ENCODE data around the gene NDUFS1.
"Not testable (repeated sequence)": the region's sequence is repeated elsewhere in the genome, so short reads cannot be mapped to it uniquely, and the experiment has no call there.

Gene NDUFS1

GRCh38 chr2:206176121-206176520 is 16.9 kb upstream of the NDUFS1 start:
- H3K4me3 ChIP-seq (ENCODE audit: low read length), result no peak overlapping the region
- TF ChIP-seq, protein P1, sequence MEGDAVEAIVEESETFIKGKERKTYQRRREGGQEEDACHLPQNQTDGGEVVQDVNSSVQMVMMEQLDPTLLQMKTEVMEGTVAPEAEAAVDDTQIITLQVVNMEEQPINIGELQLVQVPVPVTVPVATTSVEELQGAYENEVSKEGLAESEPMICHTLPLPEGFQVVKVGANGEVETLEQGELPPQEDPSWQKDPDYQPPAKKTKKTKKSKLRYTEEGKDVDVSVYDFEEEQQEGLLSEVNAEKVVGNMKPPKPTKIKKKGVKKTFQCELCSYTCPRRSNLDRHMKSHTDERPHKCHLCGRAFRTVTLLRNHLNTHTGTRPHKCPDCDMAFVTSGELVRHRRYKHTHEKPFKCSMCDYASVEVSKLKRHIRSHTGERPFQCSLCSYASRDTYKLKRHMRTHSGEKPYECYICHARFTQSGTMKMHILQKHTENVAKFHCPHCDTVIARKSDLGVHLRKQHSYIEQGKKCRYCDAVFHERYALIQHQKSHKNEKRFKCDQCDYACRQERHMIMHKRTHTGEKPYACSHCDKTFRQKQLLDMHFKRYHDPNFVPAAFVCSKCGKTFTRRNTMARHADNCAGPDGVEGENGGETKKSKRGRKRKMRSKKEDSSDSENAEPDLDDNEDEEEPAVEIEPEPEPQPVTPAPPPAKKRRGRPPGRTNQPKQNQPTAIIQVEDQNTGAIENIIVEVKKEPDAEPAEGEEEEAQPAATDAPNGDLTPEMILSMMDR (conservative IDR thresholded peaks at IDR 0.05; ENCODE audit: low read length), result no peak
- DNase-seq (ENCODE audit: low read depth), result peak; percentile 50

- no peak for DNase-seq (ENCODE audit: low read depth)
- no peak overlapping the region for H3K4me3 ChIP-seq (ENCODE audit: low read length)
- TF ChIP-seq, protein P1 (conservative IDR thresholded peaks at IDR 0.05; ENCODE audit: low read length), result no peak
Measured at GRCh38 chr2:206173147-206173546, 13.9 kb upstream of the NDUFS1 start.

DNA sequence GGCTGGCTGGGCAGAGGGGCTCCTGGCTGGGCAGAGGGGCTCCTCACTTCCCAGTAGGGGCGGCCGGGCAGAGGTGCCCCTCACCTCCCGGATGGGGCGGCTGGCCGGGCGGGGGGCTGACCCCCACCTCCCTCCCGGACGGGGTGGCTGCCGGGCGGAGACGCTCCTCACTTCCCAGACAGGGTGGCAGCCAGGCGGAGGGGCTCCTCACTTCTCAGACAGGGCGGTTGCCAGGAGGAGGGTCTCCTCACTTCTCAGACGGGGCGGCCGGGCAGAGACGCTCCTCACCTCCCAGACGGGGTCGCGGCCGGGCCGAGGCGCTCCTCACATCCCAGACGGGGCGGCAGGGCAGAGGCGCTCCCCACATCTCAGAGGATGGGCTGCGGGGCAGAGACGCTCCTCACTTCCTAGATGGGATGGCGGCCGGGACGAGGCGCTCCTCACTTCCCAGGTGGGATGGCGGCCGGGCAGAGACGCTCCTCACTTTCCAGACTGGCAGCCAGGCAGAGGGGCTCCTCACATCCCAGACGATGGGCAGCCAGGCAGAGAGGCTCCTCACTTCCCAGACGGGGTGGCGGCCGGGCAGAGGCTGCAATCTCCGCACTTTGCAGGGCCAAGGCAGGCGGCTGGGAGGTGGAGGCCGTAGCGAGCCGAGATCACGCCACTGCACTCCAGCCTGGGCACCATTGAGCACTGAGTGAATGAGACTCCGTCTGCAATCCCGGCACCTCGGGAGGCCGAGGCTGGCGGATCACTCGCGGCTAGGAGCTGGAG is 12.6 kb upstream of the NDUFS1 start:
- not testable (repeated sequence) for DNase-seq (ENCODE audit: low read depth); H3K4me3 ChIP-seq (ENCODE audit: low read length)

GRCh38 chr2:206168230-206168629 is 9.0 kb upstream of the NDUFS1 start:
- not testable (repeated sequence) for H3K4me3 ChIP-seq (ENCODE audit: low read length); DNase-seq (ENCODE audit: low read depth)

DNA sequence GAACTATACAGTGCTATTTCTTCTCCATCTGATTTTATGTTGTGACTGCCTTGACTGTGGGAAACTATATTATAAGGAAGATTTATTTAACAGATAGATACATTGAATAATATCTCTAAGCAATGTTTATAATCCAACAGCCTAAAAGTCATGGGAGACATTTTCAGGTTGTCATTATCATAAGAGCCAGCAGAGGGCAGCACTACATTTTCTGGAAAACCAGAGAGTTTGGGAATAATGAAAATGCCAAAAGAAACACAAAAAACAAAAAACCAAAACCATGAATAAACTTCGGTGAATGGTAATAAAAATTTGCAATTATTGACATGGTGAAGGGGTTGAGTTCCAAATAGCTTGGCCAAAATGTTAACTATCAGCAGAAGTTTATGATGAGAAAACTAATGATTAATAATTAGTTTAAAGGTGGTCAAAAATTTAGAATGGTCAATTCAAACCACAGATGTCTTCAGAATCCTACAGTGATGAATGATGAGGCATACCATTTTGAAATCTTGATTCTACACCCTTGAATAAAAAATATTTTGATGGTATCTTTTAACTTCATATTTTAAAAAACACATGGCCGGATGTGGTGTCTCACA is 5.1 kb upstream of the NDUFS1 start:
- no peak overlapping the region for H3K4me3 ChIP-seq (ENCODE audit: low read length)
- peak; percentile 38 for DNase-seq (ENCODE audit: low read depth)
- TF ChIP-seq, protein P1 (conservative IDR thresholded peaks at IDR 0.05; ENCODE audit: low read length), result peak; percentile 81

GRCh38 chr2:206163251-206163880 is 4.1 kb upstream of the NDUFS1 start:
- TF ChIP-seq, protein P1 (conservative IDR thresholded peaks at IDR 0.05; ENCODE audit: low read length), result no peak
- no peak overlapping the region for H3K4me3 ChIP-seq (ENCODE audit: low read length)
- no peak for DNase-seq (ENCODE audit: low read depth)

DNA sequence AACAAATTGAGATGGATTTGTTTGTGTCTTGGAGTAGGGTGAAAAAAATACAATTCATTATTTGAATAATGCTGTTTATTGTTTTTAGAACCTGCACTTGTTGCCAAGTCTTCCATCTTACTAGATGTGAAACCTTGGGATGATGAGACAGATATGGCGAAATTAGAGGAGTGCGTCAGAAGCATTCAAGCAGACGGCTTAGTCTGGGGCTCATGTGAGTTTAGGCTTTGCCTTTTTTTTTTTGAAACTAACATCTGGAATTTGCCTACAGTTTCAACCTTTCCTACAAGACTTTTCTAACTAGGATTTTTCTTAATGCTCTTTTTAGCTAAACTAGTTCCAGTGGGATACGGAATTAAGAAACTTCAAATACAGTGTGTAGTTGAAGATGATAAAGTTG is 3.2 kb upstream of the NDUFS1 start:
- peak; percentile 4 for DNase-seq (ENCODE audit: low read depth)
- not testable (repeated sequence) for H3K4me3 ChIP-seq (ENCODE audit: low read length)

- DNase-seq (ENCODE audit: low read depth), result no peak
- TF ChIP-seq, protein P1 (conservative IDR thresholded peaks at IDR 0.05; ENCODE audit: low read length), result no peak
- H3K4me3 ChIP-seq (ENCODE audit: low read length), result peak overlapping the region; percentile 84
Measured at GRCh38 chr2:206160807-206161179, 1.5 kb upstream of the NDUFS1 start.

Measured in AG10803 (cell line).